HCT116 (cell line): Measurements from ENCODE around the gene LYPD4. TPM values are rescaled to one million over a fixed set of nuclear protein-coding genes. Genes with fewer than 3 reads are reported as not detected.

ENCODE experiments used
- ATAC-seq: fragments of 200-7000 bp; cut with Tn5 transposase; 2 replicates; pipeline ENCODE4 v1.9.1; 2020; ENCODE audit warnings: mild to moderate bottlenecking, moderate library complexity
- BruUV-seq: library from RNA; stranded (reverse); fragments of 400-500 nt; replicated peaks from 2 replicates; lab custom pipeline; 2021; lab: Mats Ljungman, UMichigan
- CTCF ChIA-PET: fragments of 300-600 bp; sonication (Branson Sonifier 250); formaldehyde crosslinking; loops from one replicate; lab custom pipeline; 2021; ENCODE audit warnings: antibody characterized with exemption; lab: Charles Lee
- POLR2A ChIA-PET: fragments of 300-600, 350-600 bp; sonication (Branson Sonifier 250); formaldehyde crosslinking; loops from one replicate; lab custom pipeline; 2021; ENCODE audit warnings: antibody characterized with exemption; lab: Charles Lee
- RAD21 ChIA-PET, 2 experiments: fragments of 300-600 bp; sonication (Branson Sonifier 250); formaldehyde crosslinking; loops; one replicate each; lab custom pipeline; 2023; ENCODE audit warnings: low total read pairs in 2 of 2; ENCODE audit not compliant: uncharacterized antibody in 2 of 2, unreplicated experiment in 2 of 2, low non-redundant PET in 1 of 2; lab: Charles Lee
- DNase-seq: peaks from one replicate; pipeline ENCODE4 v3.0.0-alpha.2; 2010; ENCODE audit warnings: low read depth, low spot score
- H2AFZ ChIP-seq: fragments of 200-600 bp; shearing (Covaris generic), sonication (generic); 2 replicates; pipeline ENCODE4 v1.6.1; 2017; ENCODE audit warnings: low read depth, mixed run types, mixed read lengths, antibody characterized with exemption, low read length; ENCODE audit not compliant: poor library complexity, severe bottlenecking
- H3K27ac ChIP-seq: 2 replicates; pipeline ENCODE4 v1.5.1; 2012; ENCODE audit warnings: low read depth, low read length
- H3K27me3 ChIP-seq: fragments of 200-600 bp; sonication (generic); 2 replicates; pipeline ENCODE4 v1.6.1; 2016; ENCODE audit warnings: mixed run types, low read length, mixed read lengths; ENCODE audit not compliant: insufficient read depth
- H3K36me3 ChIP-seq, 2 experiments: fragments of 200-500 bp in 1 of 2; fragments of 200-600 bp in 1 of 2; sonication (Bioruptor generic) in 1 of 2; sonication (generic) in 1 of 2; 2 replicates each; pipeline versions ENCODE4 v1.5.1 to v1.6.1; 2014 to 2016; ENCODE audit warnings: low read length in 2 of 2, inconsistent platforms in 1 of 2, mixed read lengths in 1 of 2, mixed run types in 1 of 2; ENCODE audit not compliant: insufficient read depth in 2 of 2, control insufficient read depth in 1 of 2
- H3K4me1 ChIP-seq, 2 experiments: fragments of 200-600 bp in 1 of 2; sonication (generic) in 1 of 2; 2 replicates each; pipeline versions ENCODE4 v1.5.1 to v1.6.1; 2012 to 2017; ENCODE audit warnings: low read length in 2 of 2, inconsistent platforms in 1 of 2, mild to moderate bottlenecking in 1 of 2, mixed read lengths in 1 of 2, mixed run types in 1 of 2, moderate library complexity in 1 of 2; ENCODE audit not compliant: insufficient read depth in 2 of 2, control insufficient read depth in 1 of 2
- H3K4me2 ChIP-seq: fragments of 200-600 bp; sonication (generic); 2 replicates; pipeline ENCODE4 v1.6.1; 2017; ENCODE audit warnings: mixed run types, low read length, mixed read lengths
- H3K4me3 ChIP-seq, 2 experiments: fragments of 200-600 bp in 1 of 2; sonication (generic) in 1 of 2; replicated peaks in 1 of 2; 2 replicates each; pipeline ENCODE4 v1.5.1; 2011 to 2016; ENCODE audit warnings: low read length in 2 of 2, control low read depth in 1 of 2, low read depth in 1 of 2, mild to moderate bottlenecking in 1 of 2, mixed read lengths in 1 of 2, mixed run types in 1 of 2
- H3K79me2 ChIP-seq: fragments of 200-600 bp; sonication (generic); 2 replicates; pipeline ENCODE4 v1.6.1; 2017; ENCODE audit warnings: mild to moderate bottlenecking, mixed run types, low read length, moderate library complexity, mixed read lengths; ENCODE audit not compliant: insufficient read depth
- H3K9ac ChIP-seq: fragments of 200-600 bp; sonication (generic); 2 replicates; pipeline ENCODE4 v1.6.1; 2016; ENCODE audit warnings: low read length, mixed read lengths
- H3K9me2 ChIP-seq: fragments of 200-600 bp; sonication (generic), shearing (Covaris generic); 2 replicates; pipeline ENCODE4 v1.6.1; 2017; ENCODE audit warnings: mixed run types, mild to moderate bottlenecking, moderate library complexity; ENCODE audit not compliant: insufficient read depth
- H3K9me3 ChIP-seq, 2 experiments: fragments of 200-500 bp in 1 of 2; fragments of 200-600 bp in 1 of 2; sonication (Bioruptor generic) in 1 of 2; sonication (generic) in 1 of 2; 2 replicates each; pipeline ENCODE4 v1.6.1; 2014 to 2017; ENCODE audit warnings: low read length in 2 of 2, mixed read lengths in 2 of 2, inconsistent platforms in 1 of 2, low read depth in 1 of 2, mild to moderate bottlenecking in 1 of 2, mixed run types in 1 of 2, moderate library complexity in 1 of 2; ENCODE audit not compliant: control insufficient read depth in 1 of 2, insufficient read depth in 1 of 2
- H4K20me1 ChIP-seq: fragments of 200-600 bp; sonication (generic), shearing (Covaris generic); 2 replicates; pipeline ENCODE4 v1.6.1; 2017; ENCODE audit warnings: mixed run types, mild to moderate bottlenecking, moderate library complexity; ENCODE audit not compliant: insufficient read depth
- EGR1 ChIP-seq: IDR thresholded peaks from 2 replicates; pipeline ENCODE4 v1.6.1; 2012; ENCODE audit warnings: low read depth
- ELF1 ChIP-seq: IDR thresholded peaks from 2 replicates; pipeline ENCODE4 v1.6.1; 2012; ENCODE audit warnings: low read depth, borderline replicate concordance
- EZH2 ChIP-seq: fragments of 200-600 bp; sonication (generic); IDR thresholded peaks from 2 replicates; pipeline ENCODE4 v1.6.1; 2017; ENCODE audit warnings: antibody characterized with exemption, mixed run types
- EZH2phosphoT487 ChIP-seq: fragments of 200-600 bp; IDR thresholded peaks from 2 replicates; pipeline ENCODE4 v1.6.1; 2018; ENCODE audit warnings: antibody characterized with exemption, borderline replicate concordance
- FOSL1 ChIP-seq: IDR thresholded peaks from 2 replicates; pipeline ENCODE4 v1.6.1; 2012; ENCODE audit warnings: low read depth
- JUND ChIP-seq: IDR thresholded peaks from 2 replicates; pipeline ENCODE4 v1.6.1; 2012
- POLR2A ChIP-seq: IDR thresholded peaks from 2 replicates; pipeline ENCODE4 v1.7.0; 2011; ENCODE audit warnings: borderline replicate concordance; ENCODE audit not compliant: insufficient read depth, insufficient read length; ENCODE audit errors: extremely low read depth
- POLR2AphosphoS5 ChIP-seq: IDR thresholded peaks from 2 replicates; pipeline ENCODE4 v1.6.1; 2011; ENCODE audit warnings: mild to moderate bottlenecking, low read depth, low read length, moderate library complexity
- RAD21 ChIP-seq: IDR thresholded peaks from 2 replicates; pipeline ENCODE4 v1.6.1; 2012; ENCODE audit warnings: low read depth, mild to moderate bottlenecking
- SIN3A ChIP-seq: IDR thresholded peaks from 2 replicates; pipeline ENCODE4 v1.6.1; 2012; ENCODE audit warnings: low read depth
- SP1 ChIP-seq: IDR thresholded peaks from 2 replicates; pipeline ENCODE4 v1.6.1; 2012; ENCODE audit warnings: low read depth
- YY1 ChIP-seq: IDR thresholded peaks from 2 replicates; pipeline ENCODE4 v1.6.1; 2011; ENCODE audit warnings: low read length, low read depth, moderate library complexity, mild to moderate bottlenecking; ENCODE audit not compliant: insufficient replicate concordance; ENCODE audit errors: extremely low read depth
- ZFX ChIP-seq: fragments of 450-650 bp; IDR thresholded peaks from 2 replicates; pipeline ENCODE4 v1.6.1; 2017
- ZNF274 ChIP-seq: fragments of 200-500 bp; sonication (Bioruptor generic); IDR thresholded peaks from 2 replicates; pipeline ENCODE4 v1.6.1; 2014; ENCODE audit warnings: mild to moderate bottlenecking, low read depth, low read length, inconsistent platforms
- intact Hi-C: fragments of 100-400 bp; cut with micrococcal nuclease; formaldehyde crosslinking; loops from 2 replicates; pipeline ENCODE4 v1.10.0; 2022
- total RNA-seq: library from RNA; stranded (reverse); gene quantifications from one replicate; pipeline ENCODE4 v1.2.1, GENCODE V29; 2021; ENCODE audit not compliant: unreplicated experiment
- TF ChIP-seq, protein P1 (sequence below): IDR thresholded peaks from 2 replicates; pipeline ENCODE4 v1.6.1; 2011; ENCODE audit warnings: mild to moderate bottlenecking, low read length, moderate library complexity; ENCODE audit not compliant: insufficient replicate concordance; ENCODE audit errors: extremely low read depth
- TF ChIP-seq, protein P2 (sequence below): IDR thresholded peaks from 2 replicates; pipeline ENCODE4 v1.6.1; 2012

LYPD4 gene
- total RNA-seq, 1 experiment from 2014 or later = not detected

DNA sequence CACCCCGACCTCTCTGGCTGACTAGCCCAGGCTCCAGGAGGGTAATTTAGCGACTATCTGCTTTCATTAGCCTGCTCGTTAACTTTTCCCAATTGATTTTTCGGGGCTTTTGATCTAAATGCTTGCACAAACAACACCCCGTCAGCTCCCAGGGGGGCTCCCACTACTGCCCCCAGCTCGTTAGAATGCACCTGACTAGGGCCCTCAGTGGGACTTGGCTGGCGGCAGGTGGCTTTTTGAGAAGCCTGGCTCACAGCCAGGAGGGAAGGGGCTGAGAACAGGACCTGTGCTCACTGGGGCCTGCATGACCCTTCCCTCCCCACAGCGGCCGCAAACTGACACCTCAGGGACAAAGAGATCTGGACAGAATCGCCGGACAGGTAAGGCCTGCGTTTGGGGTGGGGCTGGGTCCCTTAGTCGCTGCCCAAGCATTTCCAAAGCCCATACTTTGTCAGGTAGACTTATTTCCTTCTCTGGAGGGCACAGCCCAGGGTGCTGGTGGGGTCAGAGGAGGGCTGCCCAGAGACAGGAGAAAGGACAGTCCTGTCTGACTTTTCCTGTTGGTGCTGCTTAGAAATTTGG lies 25.0 kb upstream of the LYPD4 start:
- POLR2A ChIA-PET = interaction anchor here (5.2 kb wide), 1 partner anchor 9 kb away, joined by 36 read pairs; the partner anchor contains the start of gene RPS19
- H3K27me3 ChIP-seq = no peaks in the 10 kb centered on the region
- no TSS peak for BruUV-seq
- DNase-seq (no peak), ATAC-seq (no peak)
- H3K9me3 ChIP-seq = no peaks in the 10 kb centered on the region
- intact Hi-C loops = no loop called here
- no peak overlapping the region for H3K4me2 ChIP-seq
- peaks cover 0 to 47% of the 10 kb centered on the region in 2 experiments; a peak in 2 of 4 replicates for H3K4me1 ChIP-seq
- TF ChIP-seq, protein P1, sequence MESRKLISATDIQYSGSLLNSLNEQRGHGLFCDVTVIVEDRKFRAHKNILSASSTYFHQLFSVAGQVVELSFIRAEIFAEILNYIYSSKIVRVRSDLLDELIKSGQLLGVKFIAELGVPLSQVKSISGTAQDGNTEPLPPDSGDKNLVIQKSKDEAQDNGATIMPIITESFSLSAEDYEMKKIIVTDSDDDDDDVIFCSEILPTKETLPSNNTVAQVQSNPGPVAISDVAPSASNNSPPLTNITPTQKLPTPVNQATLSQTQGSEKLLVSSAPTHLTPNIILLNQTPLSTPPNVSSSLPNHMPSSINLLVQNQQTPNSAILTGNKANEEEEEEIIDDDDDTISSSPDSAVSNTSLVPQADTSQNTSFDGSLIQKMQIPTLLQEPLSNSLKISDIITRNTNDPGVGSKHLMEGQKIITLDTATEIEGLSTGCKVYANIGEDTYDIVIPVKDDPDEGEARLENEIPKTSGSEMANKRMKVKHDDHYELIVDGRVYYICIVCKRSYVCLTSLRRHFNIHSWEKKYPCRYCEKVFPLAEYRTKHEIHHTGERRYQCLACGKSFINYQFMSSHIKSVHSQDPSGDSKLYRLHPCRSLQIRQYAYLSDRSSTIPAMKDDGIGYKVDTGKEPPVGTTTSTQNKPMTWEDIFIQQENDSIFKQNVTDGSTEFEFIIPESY = no peak
- TF ChIP-seq SIN3A = no peak
- TF ChIP-seq POLR2AphosphoS5 = no peak
- no peak for TF ChIP-seq SP1
- TF ChIP-seq, protein P2, sequence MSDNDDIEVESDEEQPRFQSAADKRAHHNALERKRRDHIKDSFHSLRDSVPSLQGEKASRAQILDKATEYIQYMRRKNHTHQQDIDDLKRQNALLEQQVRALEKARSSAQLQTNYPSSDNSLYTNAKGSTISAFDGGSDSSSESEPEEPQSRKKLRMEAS = no peak
- no peak for TF ChIP-seq ELF1
- no peak for TF ChIP-seq YY1
- TF ChIP-seq FOSL1 = no peak
- no peak for TF ChIP-seq EGR1
- TF ChIP-seq ZFX = no peak
- TF ChIP-seq JUND = no peak
- TF ChIP-seq POLR2A = no peak
- no peak for TF ChIP-seq ZNF274
- no peak for TF ChIP-seq EZH2phosphoT487
- no peak for TF ChIP-seq RAD21
- no peak for TF ChIP-seq EZH2
- H3K27ac ChIP-seq = peak overlapping the region; percentile 37; the same call in 1 of the 2 replicates
- no peak overlapping the region for H2AFZ ChIP-seq
- H3K9me2 ChIP-seq = no peaks in the 10 kb centered on the region
- no peak overlapping the region for H3K4me3 ChIP-seq
- RAD21 ChIA-PET = no interaction called here
- H3K36me3 ChIP-seq = peaks cover 49 to 67% of the 10 kb centered on the region in 2 experiments
- CTCF ChIA-PET = interaction anchor here (2.3 kb wide), 1 partner anchor 10 kb away, joined by 6 read pairs; the partner anchor contains the start of gene RPS19
- no peak overlapping the region for H3K9ac ChIP-seq
- H4K20me1 ChIP-seq = peaks cover 49% of the 10 kb centered on the region; the same call in 1 of the 2 replicates
- peaks cover 54% of the 10 kb centered on the region for H3K79me2 ChIP-seq
